Stimulated activated CD8-positive, alpha-beta memory T cell treated with anti-CD3 and anti-CD28 coated beads, Interleukin-2, amount 100 ng/mL, for 1 hour (primary cell): ENCODE measurements around the gene PPP1R9A.

ENCODE experiments used
- DNase-seq, 2 donors: peaks; one replicate each; pipeline ENCODE4 v3.0.0-alpha.2; 2020; ENCODE audit warnings: low read depth in 2 of 2

The PPP1R9A gene

DNA sequence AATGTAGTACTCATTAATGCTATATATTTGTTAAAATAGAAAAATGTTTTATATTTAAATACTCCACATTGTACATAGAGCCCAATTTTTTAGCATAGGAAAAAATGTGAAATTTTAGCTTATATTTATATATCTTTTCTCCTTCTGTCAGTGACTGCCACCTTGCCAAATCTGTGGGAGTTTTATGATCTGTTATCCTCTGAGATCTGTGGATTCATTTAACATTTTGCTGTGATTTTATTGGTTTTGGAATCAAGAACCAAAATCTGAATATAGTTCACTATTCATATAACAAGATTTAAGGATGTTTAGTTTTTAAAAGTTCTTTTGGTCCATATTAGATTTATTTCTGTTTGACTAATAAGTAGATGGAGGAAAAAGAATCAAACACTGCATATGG lies 127.9 kb downstream of the PPP1R9A start:
- no peak for DNase-seq

GRCh38 chr7:95041031-95041430 lies 133.6 kb downstream of the PPP1R9A start:
- DNase-seq: no peak

DNA sequence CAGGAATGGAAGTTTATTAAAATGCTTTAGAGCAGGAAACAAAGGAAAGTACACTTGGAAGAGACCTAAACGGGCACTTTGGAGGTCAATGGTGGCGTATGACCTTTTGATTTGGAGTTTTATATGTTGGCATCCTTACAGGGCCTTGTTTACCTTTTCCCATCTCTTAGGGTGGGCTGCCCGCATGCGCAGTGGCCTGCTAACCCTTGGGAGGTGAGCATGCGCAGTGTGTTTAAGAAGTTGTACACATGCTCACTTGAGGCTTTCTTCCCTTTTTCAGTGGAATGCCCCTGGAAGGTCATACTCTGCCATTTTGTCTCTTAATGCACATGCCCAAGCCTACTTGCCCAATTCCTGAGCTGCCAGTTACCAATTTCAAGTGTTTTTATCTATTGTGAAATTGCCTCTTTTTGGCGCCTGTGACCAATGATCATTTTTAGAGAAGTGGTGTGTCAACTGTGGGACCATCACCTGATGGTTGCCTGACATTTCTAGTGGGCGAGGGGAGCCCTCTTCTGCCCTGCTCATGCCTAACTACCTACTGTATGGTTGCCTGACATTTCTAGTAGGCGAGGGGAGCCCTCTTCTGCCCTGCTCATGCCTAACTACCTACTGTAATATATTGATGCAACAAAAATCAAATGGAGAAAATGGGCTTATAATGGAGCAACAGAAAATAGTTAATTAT lies 138.0 kb downstream of the PPP1R9A start:
- no peak for DNase-seq

- no peak for DNase-seq
Observed at GRCh38 chr7:95046494-95047240, 139.3 kb downstream of the PPP1R9A start.

- no peak for DNase-seq
Observed at GRCh38 chr7:95047291-95047690, 139.9 kb downstream of the PPP1R9A start.

DNA sequence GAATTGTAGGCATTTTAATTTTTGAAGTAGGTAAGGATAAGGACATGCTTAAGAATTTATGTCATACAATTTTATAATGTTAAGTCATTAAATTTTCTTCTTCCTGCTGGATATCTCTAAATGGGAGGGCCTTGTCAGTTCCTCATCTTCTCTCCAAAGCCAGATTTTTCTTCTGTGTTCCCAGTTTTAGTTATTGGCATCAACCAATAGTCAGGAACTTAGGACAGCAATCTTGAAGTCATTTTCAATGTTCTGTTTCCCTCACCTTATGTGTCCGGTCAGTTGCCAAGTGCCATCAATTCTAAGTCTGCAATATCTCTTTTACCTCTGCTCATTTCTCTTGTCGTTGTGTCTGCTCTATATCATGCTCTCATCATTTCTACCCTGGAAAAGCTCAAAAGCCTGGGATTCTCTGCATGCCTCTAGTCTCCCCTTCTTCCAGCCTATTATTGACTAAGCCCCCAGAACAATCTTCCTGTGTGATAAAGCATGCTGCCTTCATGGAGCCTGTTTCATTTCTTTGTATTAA lies 145.2 kb downstream of the PPP1R9A start:
- no peak for DNase-seq

- DNase-seq: no peak
Observed at GRCh38 chr7:95054386-95054785, 147.0 kb downstream of the PPP1R9A start.

GRCh38 chr7:95055295-95055694 lies 147.9 kb downstream of the PPP1R9A start:
- DNase-seq: no peak

- DNase-seq: no peak
Observed at GRCh38 chr7:95056107-95056739, 148.8 kb downstream of the PPP1R9A start.

DNA sequence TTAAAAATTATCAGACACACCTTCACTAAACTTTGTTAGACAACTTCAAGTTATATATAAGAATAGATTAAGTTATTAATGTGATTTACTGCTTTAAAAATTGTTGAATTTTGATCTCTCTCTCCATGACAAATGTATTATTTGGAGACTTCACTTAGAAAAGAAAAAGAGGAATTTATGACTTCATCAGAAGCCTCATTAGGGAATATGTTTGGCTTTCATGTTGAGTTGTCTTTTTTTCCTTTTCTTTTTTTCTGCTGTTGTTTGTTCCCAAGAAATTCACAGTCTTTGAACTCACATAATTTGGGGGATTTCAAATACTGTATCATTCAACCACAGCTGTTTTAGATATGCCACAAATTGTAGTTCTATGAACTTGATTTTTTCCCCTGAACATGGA lies 149.5 kb downstream of the PPP1R9A start:
- no peak for DNase-seq

DNA sequence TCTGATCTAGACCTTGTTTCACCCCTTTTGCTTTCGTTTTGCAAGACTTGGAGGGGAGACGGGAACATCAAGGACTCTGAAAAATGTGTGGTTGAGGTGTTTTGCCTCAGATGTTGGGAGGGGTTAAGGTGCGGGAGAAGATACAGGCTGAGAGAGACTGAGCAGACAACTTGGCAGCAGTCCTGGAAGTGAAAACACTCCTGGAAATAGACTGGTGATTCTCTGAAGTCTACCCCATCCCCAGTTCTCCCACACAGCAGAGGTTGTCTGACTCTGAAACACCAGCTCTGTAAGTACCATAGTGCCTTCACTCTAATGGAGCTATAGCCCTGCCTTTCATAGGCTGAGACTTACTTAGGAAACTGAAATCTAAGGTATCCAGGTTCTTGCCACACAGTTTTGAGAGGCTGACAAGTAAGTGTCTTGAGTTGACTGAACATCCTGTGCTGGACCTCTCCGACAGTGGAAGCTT lies 152.5 kb downstream of the PPP1R9A start:
- DNase-seq: no peak

DNA sequence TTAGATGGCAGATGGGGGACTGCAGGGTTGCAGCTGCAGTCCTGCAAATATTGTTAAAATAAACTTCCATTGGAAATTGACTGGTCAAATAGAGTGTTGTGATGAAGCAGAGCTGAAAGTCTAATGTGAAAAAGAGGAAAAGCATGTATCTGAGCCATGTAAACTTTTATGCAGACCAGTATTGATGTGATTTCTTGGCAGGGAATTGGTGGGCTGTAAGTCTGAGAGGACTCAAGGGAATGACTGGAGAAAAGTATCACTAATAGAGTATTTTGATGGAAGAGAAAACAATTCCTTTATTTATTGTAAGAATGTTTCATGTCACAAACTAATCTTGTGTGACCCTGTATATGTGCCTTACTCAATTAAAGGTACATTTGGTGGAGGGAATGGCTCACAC lies 155.5 kb downstream of the PPP1R9A start:
- DNase-seq: no peak

- no peak for DNase-seq
Observed at GRCh38 chr7:95066737-95067530, 159.5 kb downstream of the PPP1R9A start.

- DNase-seq: no peak
Observed at GRCh38 chr7:95088536-95089215, 181.3 kb downstream of the PPP1R9A start.

GRCh38 chr7:95089414-95090315 lies 182.3 kb downstream of the PPP1R9A start:
- no peak for DNase-seq

DNA sequence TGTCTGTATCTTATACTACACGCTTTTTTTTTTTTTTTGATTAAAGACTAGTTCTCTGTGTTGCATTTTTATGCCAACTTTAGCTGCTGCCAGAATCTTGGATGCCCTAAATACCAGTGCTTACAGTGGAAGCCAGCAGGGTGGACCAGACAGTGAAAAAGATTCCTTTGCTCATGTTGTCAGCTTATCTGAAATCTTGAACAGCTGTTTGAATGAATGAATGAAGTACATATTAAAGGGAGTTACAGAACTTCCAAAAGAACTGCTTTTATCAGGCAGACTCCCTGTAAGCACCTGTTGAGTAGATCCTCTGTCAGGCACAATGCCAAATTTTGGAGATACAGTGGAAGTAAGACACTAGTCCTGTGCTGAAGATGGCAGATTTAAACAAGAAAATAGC lies 184.9 kb downstream of the PPP1R9A start:
- no peak for DNase-seq

DNA sequence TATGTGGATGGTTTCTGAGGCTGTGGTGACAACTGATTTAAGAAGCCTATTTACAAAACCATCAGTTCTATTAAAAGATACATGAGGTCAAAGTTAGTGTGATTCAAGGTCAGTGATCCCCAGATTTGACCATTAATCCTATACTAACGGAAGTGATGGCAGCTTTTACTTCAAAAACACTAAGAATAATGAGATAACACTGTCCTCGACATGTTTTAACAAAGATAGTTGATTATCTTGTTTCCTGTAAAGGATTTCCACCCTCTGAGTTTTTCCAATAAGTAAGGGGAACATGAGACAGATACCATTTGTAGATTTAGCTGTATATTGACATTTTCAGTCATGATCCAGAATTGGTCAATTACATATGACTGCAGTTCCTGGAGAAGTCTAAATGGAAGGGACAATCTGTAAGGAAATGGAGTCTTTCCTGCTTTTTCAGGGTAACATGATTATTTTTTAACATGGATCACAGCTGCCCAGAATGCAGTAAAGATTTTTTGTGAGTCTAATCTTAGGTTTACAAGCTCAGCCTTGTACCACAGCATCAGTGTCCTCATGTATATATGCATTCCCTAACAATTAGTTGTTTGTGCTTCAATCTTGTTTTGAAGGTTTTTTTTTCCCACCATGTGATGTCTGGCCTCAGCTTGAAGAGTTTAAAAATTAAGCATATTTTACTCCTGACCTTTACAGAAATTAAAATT lies 188.0 kb downstream of the PPP1R9A start:
- DNase-seq: no peak

DNA sequence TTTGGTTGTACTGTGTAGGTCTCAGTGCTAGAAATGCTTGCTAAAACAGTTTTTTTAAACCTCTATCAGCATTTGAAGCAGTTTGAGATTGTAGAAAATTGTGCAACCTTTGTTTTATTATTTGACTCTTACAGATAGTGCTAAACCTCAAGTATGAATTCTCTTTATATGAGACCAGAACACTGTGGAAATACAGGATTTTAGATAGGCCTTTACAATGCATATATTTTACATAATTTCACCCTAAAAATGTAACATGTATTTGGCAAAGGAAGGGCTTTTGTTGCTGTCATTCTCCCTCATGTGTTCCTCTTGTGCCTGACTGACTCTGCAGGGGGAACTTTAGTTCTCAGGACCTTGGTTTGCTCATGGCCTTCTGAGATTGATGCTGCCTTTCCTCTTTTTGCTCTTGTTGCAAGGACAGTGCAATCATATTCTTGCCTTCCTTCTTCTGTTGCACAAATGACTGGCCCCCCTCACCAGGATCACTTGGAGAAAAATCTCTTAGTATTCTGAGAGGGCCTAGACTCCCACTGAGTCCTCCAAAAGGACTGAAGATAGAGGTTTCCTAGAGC lies 188.7 kb downstream of the PPP1R9A start:
- no peak for DNase-seq

DNA sequence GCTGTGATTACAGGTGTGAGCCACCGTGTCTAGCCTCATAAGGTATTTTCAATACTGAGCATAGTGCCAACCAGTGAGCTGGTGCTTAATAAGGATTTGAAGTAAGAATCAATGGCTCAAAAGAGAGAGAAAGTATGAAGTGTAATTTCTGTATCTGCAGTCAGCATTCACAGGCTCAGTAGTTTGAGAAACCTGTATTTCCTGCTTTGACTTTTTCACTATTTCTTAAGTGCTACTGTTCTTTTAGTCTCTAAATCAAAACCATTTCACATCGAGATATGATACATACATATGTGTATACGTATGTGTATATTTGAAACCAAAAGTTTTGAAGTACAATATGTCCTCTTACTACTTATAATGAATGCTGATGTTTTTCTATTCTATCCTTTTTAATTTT lies 189.9 kb downstream of the PPP1R9A start:
- DNase-seq: no peak
